Heart right ventricle (tissue), 16 donors: ENCODE measurements around the gene PPP4R3B. TPM values are rescaled to one million over a fixed set of nuclear protein-coding genes. Genes with fewer than 3 reads are reported as not detected.

Source experiments
- ATAC-seq, 8 donors: fragments of 200-7000 bp; cut with Tn5 transposase; one replicate each; pipeline ENCODE4 v1.9.1; 2020; ENCODE audit warnings: mild to moderate bottlenecking in 8 of 8, moderate library complexity in 8 of 8, moderate number of reproducible peaks in 1 of 8
- DNase-seq, 2 donors: peaks; one replicate each; pipeline ENCODE4 v3.0.0-alpha.2; 2020
- H3K27ac ChIP-seq, 10 donors: fragments of 200-600 bp; sonication (generic) in 2 of 10; one replicate each; pipeline versions ENCODE4 v1.5.0 to v1.8.0; 2020 to 2022; ENCODE audit warnings: mild to moderate bottlenecking in 3 of 10
- H3K27me3 ChIP-seq, 7 donors: fragments of 200-600 bp; one replicate each; pipeline ENCODE4 v1.8.0; 2021 to 2022; ENCODE audit warnings: mild to moderate bottlenecking in 2 of 7
- H3K36me3 ChIP-seq, 9 donors: fragments of 200-600 bp; sonication (generic) in 1 of 9; one replicate each; pipeline versions ENCODE4 v1.5.0 to v1.8.0; 2020 to 2022; ENCODE audit warnings: mild to moderate bottlenecking in 2 of 9
- H3K4me1 ChIP-seq, 9 donors: fragments of 200-600 bp; sonication (generic) in 1 of 9; one replicate each; pipeline versions ENCODE4 v1.5.0 to v1.8.0; 2020 to 2022; ENCODE audit warnings: mild to moderate bottlenecking in 4 of 9
- H3K4me3 ChIP-seq, 10 donors: fragments of 200-600 bp; sonication (generic) in 2 of 10; one replicate each; pipeline versions ENCODE4 v1.5.0 to v1.8.0; 2020 to 2022; ENCODE audit warnings: mild to moderate bottlenecking in 7 of 10, moderate library complexity in 2 of 10
- H3K9me3 ChIP-seq, 11 donors: fragments of 200-600 bp in 10 of 11; sonication (generic) in 2 of 11; one replicate each; pipeline versions ENCODE4 v1.5.0 to v1.8.0; 2013 to 2022; ENCODE audit warnings: mild to moderate bottlenecking in 2 of 11, control low read depth in 1 of 11, moderate library complexity in 1 of 11
- WGBS, 2 donors: extraction: QIAGEN DNeasy Blood & Tissue Kit; methylation state at CpG; one replicate each; pipeline ENCODE4 v1.1.7; 2013; ENCODE audit warnings: inconsistent platforms in 1 of 2; 5-methylcytosine and 5-hydroxymethylcytosine counted together
- intact Hi-C, 10 donors: fragments of 100-400 bp; cut with DNase I; formaldehyde crosslinking; loops; one replicate each; pipeline versions ENCODE4 v1.11.1 to v1.14.2; 2022
- polyA plus RNA-seq, 2 donors: library from polyadenylated mRNA; stranded (reverse); fragments of 200-250 nt; gene quantifications; one replicate each; pipeline ENCODE4 v1.2.3, GENCODE V29; 2013
- total RNA-seq, 10 donors: library from RNA; stranded (reverse); fragmentation: NEBNext Ultra II Directional in 3 of 10; extraction: Animal tissue kit (Norgen Biotek cat#: 25700) in 3 of 10; gene quantifications; one replicate each; pipeline versions ENCODE4 v1.2.1 to v1.2.4, GENCODE V29; 2021 to 2023
- TF ChIP-seq, protein P1 (sequence below), 9 donors: fragments of 200-600 bp; sonication (generic) in 2 of 9; IDR thresholded peaks; one replicate each; pipeline versions ENCODE4 v1.5.0 to v1.8.0; 2021 to 2022; ENCODE audit warnings: antibody characterized with exemption in 9 of 9, mild to moderate bottlenecking in 5 of 9, moderate library complexity in 1 of 9
- donor health status: Arrhythmogenic right ventricular cardiomyopathy.
- donor health status: ischemic (EF 13 %, LVEDD 7.1; RV severe dilation, severe dysfunction).
- donor health status: healthy with polysubstance abuse.
- donor health status: DM: no; HTN: yes; CAD: no.
- donor health status: DM: no; HTN: no; CAD: no.
- donor health status: ischemic (EF 25% LVEDD 6.9; RV normal size, moderate dysfunction).
- donor health status: ischemic (EF 25% LVEDD 5.7; RV mildly dilated, moderate dysfunction).
- donor health status: healthy.
- donor health status: DM: yes; HTN: yes; CAD: no.
- donor health status: Ischemic cardiomyopathy.
- donor health status: ischemic (EF 35%, LVEDD 5.7; RV mildly dilated, moderate dysfunction).
- donor health status: nonischemic (EF 11% LVEDD 7.7; RV severe dilation, severe dysfunction).
- donor health status: DM: yes; HTN: yes; CAD: no.
- donor health status: PGD.
- donor health status: ischemic (EF 29% LVEDD 5.4; RV normal size, mild dysfunction).
- donor health status: nonischemic (EF 23%, LVEDD 6.1; RV moderate dilation, normal function).

Gene PPP4R3B
- total and polyA plus RNA-seq, 12 donors = 10.9 to 29.0 (median 24.6) TPM

DNA sequence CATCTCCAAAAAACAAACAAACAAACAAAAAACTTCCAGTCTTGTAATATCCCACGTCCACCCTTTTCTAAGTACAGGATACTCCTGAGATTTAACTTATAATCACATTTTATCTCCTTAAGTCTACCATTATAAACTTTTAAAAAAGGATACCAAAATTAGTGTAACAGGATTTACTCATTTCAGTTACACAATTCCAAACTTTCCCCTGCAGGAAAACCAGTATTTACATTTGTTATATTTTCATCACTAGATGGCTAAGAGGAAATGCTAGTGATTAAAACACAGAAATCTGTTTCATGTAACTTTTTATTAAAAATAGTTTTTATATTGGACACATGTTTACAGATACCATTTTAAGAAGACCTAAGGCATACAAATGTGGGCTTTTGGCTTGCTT lies 70.4 kb downstream of the PPP4R3B start:
- peaks cover 0 to 99% (median 34%) of the 10 kb centered on the region in 9 donors for H3K36me3 ChIP-seq

GRCh38 chr2:55530539-55531081 lies 86.8 kb downstream of the PPP4R3B start:
- Histone ChIP-seq H3K4me1 (peaks cover 0 to 27% (median 0%) of the 10 kb centered on the region in 9 donors), H3K27me3 (no peaks in the 10 kb centered on the region), H3K9me3 (no peaks in the 10 kb centered on the region), H3K36me3 (peaks cover 0 to 95% (median 25%) of the 10 kb centered on the region in 9 donors), H3K27ac (peak overlapping the region in 7 of 10 donors; percentile 15 to 59 (median 40)), H3K4me3 (no peak overlapping the region)
- TF ChIP-seq, protein P1, sequence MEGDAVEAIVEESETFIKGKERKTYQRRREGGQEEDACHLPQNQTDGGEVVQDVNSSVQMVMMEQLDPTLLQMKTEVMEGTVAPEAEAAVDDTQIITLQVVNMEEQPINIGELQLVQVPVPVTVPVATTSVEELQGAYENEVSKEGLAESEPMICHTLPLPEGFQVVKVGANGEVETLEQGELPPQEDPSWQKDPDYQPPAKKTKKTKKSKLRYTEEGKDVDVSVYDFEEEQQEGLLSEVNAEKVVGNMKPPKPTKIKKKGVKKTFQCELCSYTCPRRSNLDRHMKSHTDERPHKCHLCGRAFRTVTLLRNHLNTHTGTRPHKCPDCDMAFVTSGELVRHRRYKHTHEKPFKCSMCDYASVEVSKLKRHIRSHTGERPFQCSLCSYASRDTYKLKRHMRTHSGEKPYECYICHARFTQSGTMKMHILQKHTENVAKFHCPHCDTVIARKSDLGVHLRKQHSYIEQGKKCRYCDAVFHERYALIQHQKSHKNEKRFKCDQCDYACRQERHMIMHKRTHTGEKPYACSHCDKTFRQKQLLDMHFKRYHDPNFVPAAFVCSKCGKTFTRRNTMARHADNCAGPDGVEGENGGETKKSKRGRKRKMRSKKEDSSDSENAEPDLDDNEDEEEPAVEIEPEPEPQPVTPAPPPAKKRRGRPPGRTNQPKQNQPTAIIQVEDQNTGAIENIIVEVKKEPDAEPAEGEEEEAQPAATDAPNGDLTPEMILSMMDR (IDR thresholded peaks at IDR 0.05) = no peak
- intact Hi-C loops = no loop called here
- WGBS, 2 donors = 75 to 78% methylated on average over 6 of the region's 6 CpGs
- DNase-seq = no peak
- ATAC-seq = peak in 7 of 8 donors; percentile 55 to 87 (median 81)

More for the DNA sequence above, 70.4 kb downstream of the PPP4R3B start:
- 89 to 91% methylated on average over 1 of the region's 1 CpG for WGBS, 2 donors
- Histone ChIP-seq H3K4me1 (peaks cover 0 to 6% (median 0%) of the 10 kb centered on the region in 9 donors), H3K27me3 (no peaks in the 10 kb centered on the region), H3K27ac (no peak overlapping the region), H3K4me3 (no peak overlapping the region), H3K9me3 (no peaks in the 10 kb centered on the region)
- intact Hi-C loops = no loop called here
- ATAC-seq = no peak
- DNase-seq = no peak
- TF ChIP-seq, protein P1 (IDR thresholded peaks at IDR 0.05) = no peak

DNA sequence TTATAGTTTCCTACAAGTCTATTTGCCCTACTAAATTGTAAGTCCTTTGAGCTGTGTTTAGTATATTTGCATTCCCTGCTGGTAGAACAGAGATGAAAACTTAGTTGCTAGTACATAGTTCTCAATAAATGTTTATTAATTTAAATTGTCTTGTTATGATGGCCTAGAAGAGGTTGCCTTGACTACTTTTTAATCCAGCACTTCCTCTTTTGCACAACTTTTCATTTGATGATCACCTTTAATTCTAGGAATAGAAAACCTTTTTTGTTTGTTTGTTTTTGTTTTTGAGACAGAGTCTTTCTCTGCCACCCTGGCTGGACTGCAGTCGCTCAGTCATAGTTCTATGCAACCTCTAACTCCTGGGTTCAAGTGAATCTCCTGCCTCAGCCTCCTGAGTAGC lies 91.2 kb downstream of the PPP4R3B start:
- Histone ChIP-seq H3K4me1 (peaks cover 0 to 20% (median under 1%) of the 10 kb centered on the region in 9 donors), H3K36me3 (peaks cover 0 to 91% (median 24%) of the 10 kb centered on the region in 9 donors), H3K4me3 (no peak overlapping the region), H3K27ac (no peak overlapping the region), H3K27me3 (no peaks in the 10 kb centered on the region), H3K9me3 (no peaks in the 10 kb centered on the region)
- TF ChIP-seq, protein P1 (IDR thresholded peaks at IDR 0.05) = no peak
- WGBS, 2 donors = 91% methylated on average over 1 of the region's 1 CpG
- ATAC-seq (no peak), DNase-seq (no peak)
- intact Hi-C loops = loop anchor here in 1 of 10 donors (10.0 kb wide), 1 partner anchor 89 kb away; the partner anchor contains the start of gene PPP4R3B

- Histone ChIP-seq H3K27ac (no peak overlapping the region), H3K4me3 (no peak overlapping the region), H3K36me3 (peaks cover 0 to 79% (median 24%) of the 10 kb centered on the region in 9 donors), H3K4me1 (peaks cover 0 to 17% (median 10%) of the 10 kb centered on the region in 9 donors), H3K27me3 (no peaks in the 10 kb centered on the region), H3K9me3 (no peaks in the 10 kb centered on the region)
- intact Hi-C loops = loop anchor here in 1 of 10 donors (10.0 kb wide), 1 partner anchor 90 kb away; the partner anchor contains the start of gene PPP4R3B
- TF ChIP-seq, protein P1 (IDR thresholded peaks at IDR 0.05) = no peak
- WGBS, 2 donors = 98 to 99% methylated on average over 5 of the region's 5 CpGs
- ATAC-seq (no peak), DNase-seq (no peak)
Observed at GRCh38 chr2:55524884-55525437, 92.5 kb downstream of the PPP4R3B start.
